Measurements from ENCODE around the gene EZH1. TPM values are rescaled to one million over a fixed set of nuclear protein-coding genes. Genes with fewer than 3 reads are reported as not detected.

EZH1 gene
- total and polyA plus RNA-seq, 2 experiments from 2014 or later: 9.5 to 22.5 TPM

DNA sequence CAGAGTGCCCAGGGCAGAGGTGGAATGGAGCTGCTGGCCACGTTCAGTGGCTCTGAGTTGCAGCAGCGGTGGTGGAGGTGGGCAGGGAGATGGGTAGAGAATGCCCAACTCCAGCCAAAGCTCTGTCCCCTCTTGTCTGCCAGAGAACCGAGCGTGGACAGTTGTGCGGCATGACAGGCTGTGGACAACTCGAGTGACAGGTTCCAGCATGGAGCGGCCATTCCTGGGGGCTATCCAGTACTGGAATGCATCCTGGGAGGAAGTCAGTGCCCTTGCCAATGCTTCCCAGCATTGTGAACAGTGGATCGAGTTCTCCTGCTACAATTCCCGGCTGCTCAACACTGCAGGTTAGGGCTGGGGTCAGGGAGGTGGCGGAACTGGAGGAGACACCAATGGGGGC lies 54.2 kb downstream of the EZH1 start:
- Histone ChIP-seq H3K4me3 (no peak overlapping the region), H2AFZ (no peak overlapping the region), H3K9me2 (replicated peaks; ENCODE audit: insufficient read depth) (no peaks in the 10 kb centered on the region), H3K9me3 (ENCODE audit: low read depth) (no peaks in the 10 kb centered on the region), H3K4me1 (ENCODE audit: insufficient read depth) (no peaks in the 10 kb centered on the region), H4K20me1 (ENCODE audit: insufficient read depth, poor library complexity, severe bottlenecking) (no peaks in the 10 kb centered on the region), H3K79me2 (no peaks in the 10 kb centered on the region), H3K36me3 (replicated peaks; ENCODE audit: insufficient read depth, low read depth) (no peaks in the 10 kb centered on the region), H3K4me2 (no peak overlapping the region), H3K27me3 (no peaks in the 10 kb centered on the region), H3K27ac (no peak overlapping the region)
- no peak for DNase-seq (ENCODE audit: low spot score)
- 91% methylated on average over 10 of the region's 10 CpGs for WGBS (ENCODE audit: low lambda C conversion rate, missing lambda C conversion rate)
- no peak for TF ChIP-seq EZH2phosphoT487 (IDR thresholded peaks at IDR 0.05; ENCODE audit: low read depth, severe bottlenecking, unreplicated experiment)
- TF ChIP-seq CTCF (IDR thresholded peaks at IDR 0.05; ENCODE audit: poor library complexity): no peak
- TF ChIP-seq EZH2 (IDR thresholded peaks at IDR 0.05; ENCODE audit: borderline replicate concordance): no peak

- Histone ChIP-seq H3K9me2 (replicated peaks; ENCODE audit: insufficient read depth) (no peaks in the 10 kb centered on the region), H3K4me3 (no peak overlapping the region), H4K20me1 (ENCODE audit: insufficient read depth, poor library complexity, severe bottlenecking) (no peaks in the 10 kb centered on the region), H3K79me2 (no peaks in the 10 kb centered on the region), H3K4me2 (no peak overlapping the region), H3K9me3 (ENCODE audit: low read depth) (no peaks in the 10 kb centered on the region), H3K4me1 (ENCODE audit: insufficient read depth) (peaks cover 4% of the 10 kb centered on the region), H3K36me3 (replicated peaks; ENCODE audit: insufficient read depth, low read depth) (no peaks in the 10 kb centered on the region), H3K27me3 (no peaks in the 10 kb centered on the region), H3K27ac (no peak overlapping the region), H2AFZ (no peak overlapping the region)
- TF ChIP-seq EZH2phosphoT487 (IDR thresholded peaks at IDR 0.05; ENCODE audit: low read depth, severe bottlenecking, unreplicated experiment): no peak
- no peak for TF ChIP-seq EZH2 (IDR thresholded peaks at IDR 0.05; ENCODE audit: borderline replicate concordance)
- TF ChIP-seq CTCF (IDR thresholded peaks at IDR 0.05; ENCODE audit: poor library complexity): no peak
- WGBS (ENCODE audit: low lambda C conversion rate, missing lambda C conversion rate): 90% methylated on average over 27 of the region's 27 CpGs
- no peak for DNase-seq (ENCODE audit: low spot score)
Measured at GRCh38 chr17:42687707-42688320, 57.0 kb downstream of the EZH1 start.

DNA sequence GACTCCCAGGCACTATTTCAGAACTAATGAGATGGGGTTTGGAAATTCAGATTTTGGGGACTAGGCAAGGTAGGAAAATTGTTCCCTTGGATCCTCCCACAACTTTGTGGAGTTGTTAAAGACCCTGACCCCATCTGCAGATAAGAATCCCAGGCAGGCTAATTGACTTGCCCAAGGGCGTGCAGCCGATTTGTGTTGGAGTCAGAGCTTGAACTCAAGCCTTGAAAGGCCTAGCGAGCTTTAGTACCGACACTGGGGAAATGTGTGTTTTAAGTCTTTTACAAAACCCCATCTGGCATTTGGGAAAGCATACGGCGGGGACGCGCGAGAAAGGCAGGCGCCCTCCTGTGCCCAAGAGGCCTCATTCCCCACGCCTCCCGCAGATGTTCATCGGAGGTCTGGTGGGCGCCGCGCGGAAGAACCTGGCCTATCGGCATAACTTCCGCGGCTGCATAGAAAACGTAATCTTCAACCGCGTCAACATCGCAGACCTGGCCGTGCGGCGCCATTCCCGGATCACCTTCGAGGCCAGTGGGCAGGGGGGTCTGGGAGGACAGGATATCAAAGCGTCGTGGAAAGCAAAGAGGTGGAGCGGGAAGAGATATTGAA lies 58.2 kb downstream of the EZH1 start:
- H2AFZ ChIP-seq: no peak overlapping the region
- 90% methylated on average over 32 of the region's 32 CpGs for WGBS (ENCODE audit: low lambda C conversion rate, missing lambda C conversion rate)
- peaks cover 4% of the 10 kb centered on the region for H3K4me1 ChIP-seq (ENCODE audit: insufficient read depth)
- no peak overlapping the region for H3K4me2 ChIP-seq
- H3K36me3 ChIP-seq (replicated peaks; ENCODE audit: insufficient read depth, low read depth): no peaks in the 10 kb centered on the region
- TF ChIP-seq EZH2 (IDR thresholded peaks at IDR 0.05; ENCODE audit: borderline replicate concordance) (no peak), EZH2phosphoT487 (IDR thresholded peaks at IDR 0.05; ENCODE audit: low read depth, severe bottlenecking, unreplicated experiment) (no peak), CTCF (IDR thresholded peaks at IDR 0.05; ENCODE audit: poor library complexity) (no peak)
- H3K27ac ChIP-seq: no peak overlapping the region
- H3K9me2 ChIP-seq (replicated peaks; ENCODE audit: insufficient read depth): no peaks in the 10 kb centered on the region
- DNase-seq (ENCODE audit: low spot score): no peak
- no peaks in the 10 kb centered on the region for H4K20me1 ChIP-seq (ENCODE audit: insufficient read depth, poor library complexity, severe bottlenecking)
- no peak overlapping the region for H3K4me3 ChIP-seq
- H3K27me3 ChIP-seq: no peaks in the 10 kb centered on the region
- no peaks in the 10 kb centered on the region for H3K9me3 ChIP-seq (ENCODE audit: low read depth)
- peaks cover 1% of the 10 kb centered on the region for H3K79me2 ChIP-seq
